PC-3 (cell line): ENCODE data around the gene FAM24B. TPM values are rescaled to one million over a fixed set of nuclear protein-coding genes. Genes with fewer than 3 reads are reported as not detected.

ENCODE experiments used
- ATAC-seq: fragments of 200-7000 bp; cut with Tn5 transposase; 2 replicates; pipeline ENCODE4 v1.9.1; 2020; ENCODE audit warnings: mild to moderate bottlenecking, moderate library complexity
- BruUV-seq: library from RNA; stranded (reverse); fragments of 400-500 nt; replicated peaks from 2 replicates; lab custom pipeline; 2021; lab: Mats Ljungman, UMichigan
- CTCF ChIA-PET: fragments of 300-600 bp; sonication (Branson Sonifier 250); formaldehyde crosslinking; loops from one replicate; lab custom pipeline; 2022; ENCODE audit warnings: antibody characterized with exemption; lab: Charles Lee
- POLR2A ChIA-PET: fragments of 300-600 bp; sonication (Branson Sonifier 250); formaldehyde crosslinking; loops from one replicate; lab custom pipeline; 2022; ENCODE audit warnings: antibody characterized with exemption; ENCODE audit not compliant: unreplicated experiment; lab: Charles Lee
- DNase-seq: peaks from one replicate; pipeline ENCODE4 v3.0.0-alpha.2; 2015
- H2AFZ ChIP-seq: fragments of 300-600 bp; sonication (generic); 2 replicates; pipeline ENCODE4 v1.6.0; 2016; ENCODE audit warnings: antibody characterized with exemption, low read length
- H3F3A ChIP-seq: fragments of 300-600 bp; sonication (generic); one replicate; pipeline ENCODE4 v1.6.0; 2017; ENCODE audit warnings: antibody characterized with exemption, low read length, control low read depth, mild to moderate bottlenecking; ENCODE audit not compliant: unreplicated experiment
- H3K27ac ChIP-seq: fragments of 300-600 bp; sonication (generic); 2 replicates; pipeline ENCODE4 v1.5.1; 2016; ENCODE audit warnings: mild to moderate bottlenecking, low read length
- H3K27me3 ChIP-seq: fragments of 300-600 bp; sonication (generic); 2 replicates; pipeline ENCODE4 v1.6.1; 2016; ENCODE audit warnings: low read length, mixed read lengths
- H3K36me3 ChIP-seq: fragments of 300-600 bp; sonication (generic); 2 replicates; pipeline ENCODE4 v1.6.1; 2016; ENCODE audit warnings: low read depth, mixed run types, low read length, mixed read lengths
- H3K4me1 ChIP-seq: fragments of 300-600 bp; sonication (generic); 2 replicates; pipeline ENCODE4 v1.5.1; 2016; ENCODE audit warnings: low read length; ENCODE audit not compliant: insufficient read depth
- H3K4me2 ChIP-seq: fragments of 300-600 bp; sonication (generic); 2 replicates; pipeline ENCODE4 v1.6.0; 2016; ENCODE audit warnings: low read length
- H3K4me3 ChIP-seq: fragments of 300-600 bp; sonication (generic); 2 replicates; pipeline ENCODE4 v1.5.1; 2016; ENCODE audit warnings: mild to moderate bottlenecking, low read length, mixed read lengths
- H3K79me2 ChIP-seq: fragments of 300-600 bp; sonication (generic); 2 replicates; pipeline ENCODE4 v1.6.1; 2017; ENCODE audit warnings: low read length, mixed read lengths
- H3K9ac ChIP-seq: fragments of 300-600 bp; sonication (generic); 2 replicates; pipeline ENCODE4 v1.6.0; 2016; ENCODE audit warnings: mild to moderate bottlenecking, low read length
- H3K9me2 ChIP-seq: fragments of 300-600 bp; sonication (generic); replicated peaks from 2 replicates; pipeline ENCODE4 v1.6.1; 2016; ENCODE audit warnings: mixed run types, low read length, mixed read lengths
- H3K9me3 ChIP-seq: fragments of 300-600 bp; sonication (generic); 2 replicates; pipeline ENCODE4 v1.6.1; 2016; ENCODE audit warnings: low read length, mixed read lengths
- H4K20me1 ChIP-seq: fragments of 300-600 bp; sonication (generic); 2 replicates; pipeline ENCODE4 v1.6.1; 2016; ENCODE audit warnings: low read length, mixed read lengths
- CTCF ChIP-seq: fragments of 300-600 bp; sonication (generic); conservative IDR thresholded peaks from 2 replicates; pipeline ENCODE4 v1.5.1; 2017; ENCODE audit warnings: antibody characterized with exemption, low read depth, mild to moderate bottlenecking, low read length
- EZH2 ChIP-seq: fragments of 300-600 bp; sonication (generic); IDR thresholded peaks from one replicate; pipeline ENCODE4 v1.6.1; 2017; ENCODE audit warnings: antibody characterized with exemption, mild to moderate bottlenecking, low read length; ENCODE audit not compliant: unreplicated experiment
- EZH2phosphoT487 ChIP-seq: fragments of 300-600 bp; sonication (generic); IDR thresholded peaks from 2 replicates; pipeline ENCODE4 v1.6.1; 2018; ENCODE audit warnings: mild to moderate bottlenecking, antibody characterized with exemption, low read length, borderline replicate concordance
- intact Hi-C: fragments of 100-400 bp; cut with micrococcal nuclease; formaldehyde crosslinking; loops from 2 replicates; pipeline ENCODE4 v1.9.0; 2023
- total RNA-seq: library from RNA; depleted of rRNA; stranded (reverse); fragments of >200 nt; gene quantifications from 2 replicates; pipeline ENCODE4 v1.2.3, GENCODE V29; 2014

The FAM24B gene
- total RNA-seq, 1 experiment from 2014 or later: 5.2 TPM

- no peak for TF ChIP-seq CTCF
- TF ChIP-seq EZH2: no peak
- no peak for TF ChIP-seq EZH2phosphoT487
- no peak overlapping the region for H2AFZ ChIP-seq
- DNase-seq: no peak
- ChIA-PET POLR2A (no interaction called here), CTCF (no interaction called here)
- H3F3A ChIP-seq: no peaks in the 10 kb centered on the region
- H3K4me1 ChIP-seq: no peaks in the 10 kb centered on the region
- no TSS peak for BruUV-seq
- H3K9me2 ChIP-seq: no peaks in the 10 kb centered on the region
- H3K27ac ChIP-seq: no peak overlapping the region
- peaks cover 8% of the 10 kb centered on the region; the same call in 1 of the 2 replicates for H3K79me2 ChIP-seq
- H3K36me3 ChIP-seq: no peaks in the 10 kb centered on the region
- intact Hi-C loops: no loop called here
- H4K20me1 ChIP-seq: no peaks in the 10 kb centered on the region
- no peak for ATAC-seq
- H3K27me3 ChIP-seq: no peaks in the 10 kb centered on the region
- H3K4me3 ChIP-seq: no peak overlapping the region
- H3K9ac ChIP-seq: no peak overlapping the region
- no peaks in the 10 kb centered on the region for H3K9me3 ChIP-seq
- H3K4me2 ChIP-seq: no peak overlapping the region
Observed at GRCh38 chr10:122844146-122844545, 35.2 kb downstream of the FAM24B start.

GRCh38 chr10:122841569-122841968 is 37.8 kb downstream of the FAM24B start:
- Histone ChIP-seq H4K20me1 (no peaks in the 10 kb centered on the region), H3K4me1 (no peaks in the 10 kb centered on the region), H3K27me3 (no peaks in the 10 kb centered on the region), H3K79me2 (no peaks in the 10 kb centered on the region), H3K9me3 (no peaks in the 10 kb centered on the region), H3K9ac (no peak overlapping the region), H3K9me2 (no peaks in the 10 kb centered on the region), H3K4me2 (no peak overlapping the region), H3K4me3 (no peak overlapping the region), H3K27ac (no peak overlapping the region), H3F3A (no peaks in the 10 kb centered on the region), H2AFZ (no peak overlapping the region), H3K36me3 (no peaks in the 10 kb centered on the region)
- DNase-seq: no peak
- no peak for ATAC-seq
- ChIA-PET POLR2A (no interaction called here), CTCF (no interaction called here)
- no TSS peak for BruUV-seq
- intact Hi-C loops: no loop called here
- no peak for TF ChIP-seq CTCF
- no peak for TF ChIP-seq EZH2phosphoT487
- no peak for TF ChIP-seq EZH2

GRCh38 chr10:122839505-122839904 is 39.9 kb downstream of the FAM24B start:
- BruUV-seq: no TSS peak
- H3K4me1 ChIP-seq: no peaks in the 10 kb centered on the region
- no peaks in the 10 kb centered on the region for H3K36me3 ChIP-seq
- H3K27me3 ChIP-seq: no peaks in the 10 kb centered on the region
- POLR2A ChIA-PET: no interaction called here
- no peaks in the 10 kb centered on the region for H3K79me2 ChIP-seq
- no peak overlapping the region for H3K9ac ChIP-seq
- intact Hi-C loops: no loop called here
- no peaks in the 10 kb centered on the region for H3K9me2 ChIP-seq
- H2AFZ ChIP-seq: no peak overlapping the region
- H4K20me1 ChIP-seq: no peaks in the 10 kb centered on the region
- no peak for ATAC-seq
- no peak overlapping the region for H3K4me3 ChIP-seq
- TF ChIP-seq CTCF: no peak
- no peak for TF ChIP-seq EZH2
- no peak for TF ChIP-seq EZH2phosphoT487
- no peaks in the 10 kb centered on the region for H3F3A ChIP-seq
- no peak overlapping the region for H3K4me2 ChIP-seq
- no peaks in the 10 kb centered on the region for H3K9me3 ChIP-seq
- CTCF ChIA-PET: no interaction called here
- no peak overlapping the region for H3K27ac ChIP-seq
- no peak for DNase-seq
